Chondrocyte (in vitro differentiated cells): Measurements from ENCODE around the gene PARVB. TPM values are rescaled to one million over a fixed set of nuclear protein-coding genes. Genes with fewer than 3 reads are reported as not detected.

Experiments
- DNase-seq: peaks from one replicate; pipeline ENCODE4 v3.0.0; 2021; ENCODE audit warnings: mixed read lengths, low spot score
- H3K27ac Mint-ChIP-seq: one replicate; pipeline ENCODE4 v1.8.0; 2021; ENCODE audit warnings: mild to moderate bottlenecking, moderate library complexity, mixed read lengths; ENCODE audit not compliant: unreplicated experiment
- H3K27me3 Mint-ChIP-seq: 2 replicates; pipeline ENCODE4 v1.8.0; 2021; ENCODE audit warnings: low read depth, mixed read lengths
- H3K36me3 Mint-ChIP-seq: 2 replicates; pipeline ENCODE4 v1.8.0; 2021; ENCODE audit warnings: low read depth, mixed read lengths
- H3K4me1 Mint-ChIP-seq: 2 replicates; pipeline ENCODE4 v1.8.0; 2021; ENCODE audit warnings: low read depth, mild to moderate bottlenecking, mixed read lengths
- H3K4me3 Mint-ChIP-seq: one replicate; pipeline ENCODE4 v1.8.0; 2021; ENCODE audit warnings: mild to moderate bottlenecking, moderate library complexity, mixed read lengths; ENCODE audit not compliant: unreplicated experiment
- H3K9me3 Mint-ChIP-seq: 2 replicates; pipeline ENCODE4 v1.8.0; 2021; ENCODE audit warnings: low read depth, mixed read lengths
- CTCF ChIP-seq: fragments of 200-600 bp; sonication (generic); IDR thresholded peaks from 2 replicates; pipeline ENCODE4 v1.5.0; 2021; ENCODE audit warnings: antibody characterized with exemption, mild to moderate bottlenecking, moderate library complexity
- total RNA-seq: library from RNA; stranded (reverse); gene quantifications from 3 replicates; pipeline ENCODE4 v1.2.1, GENCODE V29; 2021

The PARVB gene
- total RNA-seq, 1 donor from 2014 or later: 33.6 TPM

GRCh38 chr22:44116331-44116730, 92.2 kb downstream of the PARVB start:
- Mint-ChIP-seq H3K27me3 (no peaks in the 10 kb centered on the region), H3K4me3 (no peak overlapping the region), H3K27ac (no peak overlapping the region), H3K36me3 (peaks cover 12% of the 10 kb centered on the region), H3K9me3 (peaks cover under 1% of the 10 kb centered on the region), H3K4me1 (no peaks in the 10 kb centered on the region)
- TF ChIP-seq CTCF: no peak
- DNase-seq: peak; percentile 67

- H3K27me3 Mint-ChIP-seq: no peaks in the 10 kb centered on the region
These were observed 92.9 kb downstream of the PARVB start for GRCh38 chr22:44116755-44117684.

GRCh38 chr22:44117746-44118145, 93.6 kb downstream of the PARVB start:
- H3K4me1 Mint-ChIP-seq: no peaks in the 10 kb centered on the region
- no peak for DNase-seq
- peaks cover 3% of the 10 kb centered on the region for H3K9me3 Mint-ChIP-seq
- no peak overlapping the region for H3K27ac Mint-ChIP-seq
- no peaks in the 10 kb centered on the region for H3K27me3 Mint-ChIP-seq
- H3K36me3 Mint-ChIP-seq: peaks cover 10% of the 10 kb centered on the region
- no peak for TF ChIP-seq CTCF
- no peak overlapping the region for H3K4me3 Mint-ChIP-seq

More at GRCh38 chr22:44116755-44117684, 92.9 kb downstream of the PARVB start:
- TF ChIP-seq CTCF: no peak
- Mint-ChIP-seq H3K27ac (no peak overlapping the region), H3K9me3 (peaks cover 3% of the 10 kb centered on the region), H3K4me1 (no peaks in the 10 kb centered on the region), H3K36me3 (peaks cover 12% of the 10 kb centered on the region), H3K4me3 (no peak overlapping the region)
- peak; percentile 44 for DNase-seq

GRCh38 chr22:44118645-44119315, 94.7 kb downstream of the PARVB start:
- H3K27ac Mint-ChIP-seq: no peak overlapping the region
- peak; percentile 64 for DNase-seq
- H3K9me3 Mint-ChIP-seq: peaks cover 3% of the 10 kb centered on the region
- no peak for TF ChIP-seq CTCF
- peaks cover 12% of the 10 kb centered on the region for H3K36me3 Mint-ChIP-seq
- no peaks in the 10 kb centered on the region for H3K4me1 Mint-ChIP-seq
- H3K4me3 Mint-ChIP-seq: no peak overlapping the region
- no peaks in the 10 kb centered on the region for H3K27me3 Mint-ChIP-seq

- H3K36me3 Mint-ChIP-seq: peaks cover 12% of the 10 kb centered on the region
- no peak for TF ChIP-seq CTCF
- H3K9me3 Mint-ChIP-seq: peaks cover 3% of the 10 kb centered on the region
- H3K27ac Mint-ChIP-seq: no peak overlapping the region
- no peak overlapping the region for H3K4me3 Mint-ChIP-seq
- H3K4me1 Mint-ChIP-seq: no peaks in the 10 kb centered on the region
- no peaks in the 10 kb centered on the region for H3K27me3 Mint-ChIP-seq
- peak; percentile 63 for DNase-seq
These were observed 95.7 kb downstream of the PARVB start for GRCh38 chr22:44119669-44120313.
